ENCODE results near the gene SPATA9. TPM values are rescaled to one million over a fixed set of nuclear protein-coding genes. Genes with fewer than 3 reads are reported as not detected.

The SPATA9 gene
- total RNA-seq, 1 donor from 2014 or later: 0.67 TPM

- H3K36me3 Mint-ChIP-seq (ENCODE audit: low read depth): no peaks in the 10 kb centered on the region
- no peaks in the 10 kb centered on the region for H3K27me3 Mint-ChIP-seq (ENCODE audit: low read depth)
- no peak overlapping the region for H3K27ac Mint-ChIP-seq (ENCODE audit: unreplicated experiment)
- no peaks in the 10 kb centered on the region for H3K9me3 Mint-ChIP-seq (ENCODE audit: low read depth)
- H3K4me3 Mint-ChIP-seq (ENCODE audit: unreplicated experiment): peak overlapping the region; percentile 67
- peak; percentile 30 for TF ChIP-seq CTCF (IDR thresholded peaks at IDR 0.05)
- peaks cover 21% of the 10 kb centered on the region for H3K4me1 Mint-ChIP-seq (ENCODE audit: low read depth)
- no peak for DNase-seq (ENCODE audit: low spot score)
Measured at GRCh38 chr5:95620870-95621838, 61.6 kb downstream of the SPATA9 start.

GRCh38 chr5:95620030-95620869, 62.5 kb downstream of the SPATA9 start, which contains the start of gene GPR150:
GPR150 (plus strand) TSS chr5:95620087; CDS start chr5:95620276, 189 bp downstream.
- TF ChIP-seq CTCF (IDR thresholded peaks at IDR 0.05): no peak
- Mint-ChIP-seq H3K4me1 (ENCODE audit: low read depth) (peaks cover 21% of the 10 kb centered on the region), H3K27ac (ENCODE audit: unreplicated experiment) (no peak within 1 kb of the TSS)

GRCh38 chr5:95619514-95620029, 63.2 kb downstream of the SPATA9 start:
- no peak for DNase-seq (ENCODE audit: low spot score)
- peaks cover 21% of the 10 kb centered on the region for H3K4me1 Mint-ChIP-seq (ENCODE audit: low read depth)
- H3K27me3 Mint-ChIP-seq (ENCODE audit: low read depth): no peaks in the 10 kb centered on the region
- H3K9me3 Mint-ChIP-seq (ENCODE audit: low read depth): no peaks in the 10 kb centered on the region
- no peak for TF ChIP-seq CTCF (IDR thresholded peaks at IDR 0.05)
- H3K27ac Mint-ChIP-seq (ENCODE audit: unreplicated experiment): no peak overlapping the region
- H3K36me3 Mint-ChIP-seq (ENCODE audit: low read depth): no peaks in the 10 kb centered on the region
- H3K4me3 Mint-ChIP-seq (ENCODE audit: unreplicated experiment): peak overlapping the region; percentile 82

More at GRCh38 chr5:95620030-95620869, 62.5 kb downstream of the SPATA9 start, which contains the start of gene GPR150:
- no peak for DNase-seq (ENCODE audit: low spot score)
- H3K4me3 Mint-ChIP-seq (ENCODE audit: unreplicated experiment): peak within 1 kb of the TSS; percentile 82
- no peaks in the 10 kb centered on the region for H3K9me3 Mint-ChIP-seq (ENCODE audit: low read depth)
- H3K36me3 Mint-ChIP-seq (ENCODE audit: low read depth): no peaks in the 10 kb centered on the region
- H3K27me3 Mint-ChIP-seq (ENCODE audit: low read depth): no peaks in the 10 kb centered on the region

- H3K4me3 Mint-ChIP-seq (ENCODE audit: unreplicated experiment): peak overlapping the region; percentile 82
- no peaks in the 10 kb centered on the region for H3K36me3 Mint-ChIP-seq (ENCODE audit: low read depth)
- no peak overlapping the region for H3K27ac Mint-ChIP-seq (ENCODE audit: unreplicated experiment)
Measured at GRCh38 chr5:95619096-95619495, 63.7 kb downstream of the SPATA9 start.

More at GRCh38 chr5:95619096-95619495, 63.7 kb downstream of the SPATA9 start:
- DNase-seq (ENCODE audit: low spot score): no peak
- Mint-ChIP-seq H3K4me1 (ENCODE audit: low read depth) (peaks cover 21% of the 10 kb centered on the region), H3K9me3 (ENCODE audit: low read depth) (no peaks in the 10 kb centered on the region), H3K27me3 (ENCODE audit: low read depth) (no peaks in the 10 kb centered on the region)
- no peak for TF ChIP-seq CTCF (IDR thresholded peaks at IDR 0.05)

All from chondrocyte (in vitro differentiated cells).